Panc1 (cell line): ENCODE results near the gene DCHS2. TPM values are rescaled to one million over a fixed set of nuclear protein-coding genes. Genes with fewer than 3 reads are reported as not detected.

Experiments
- ATAC-seq: fragments of 200-7000 bp; cut with Tn5 transposase; 2 replicates; pipeline ENCODE4 v1.9.1; 2020; ENCODE audit warnings: mild to moderate bottlenecking, moderate library complexity
- BruUV-seq: library from RNA; stranded (reverse); fragments of 400-500 nt; replicated peaks from 2 replicates; lab custom pipeline; 2021; lab: Mats Ljungman, UMichigan
- CTCF ChIA-PET: fragments of 300-600 bp; sonication (Branson Sonifier 250); formaldehyde crosslinking; loops from one replicate; lab custom pipeline; 2022; ENCODE audit warnings: antibody characterized with exemption; lab: Charles Lee
- POLR2A ChIA-PET: fragments of 300-600 bp; sonication (Branson Sonifier 250); formaldehyde crosslinking; loops from one replicate; lab custom pipeline; 2022; ENCODE audit warnings: antibody characterized with exemption; lab: Charles Lee
- DNase-seq: peaks from one replicate; pipeline ENCODE4 v3.0.0-alpha.2; 2010; ENCODE audit warnings: low read depth, low spot score
- H3K27ac ChIP-seq: 2 replicates; pipeline ENCODE4 v1.5.1; 2011; ENCODE audit warnings: mild to moderate bottlenecking, low read length, inconsistent platforms
- H3K27me3 ChIP-seq: fragments of 200-500 bp; sonication (Bioruptor generic); 2 replicates; pipeline ENCODE4 v1.6.0; 2014; ENCODE audit warnings: low read length, inconsistent platforms; ENCODE audit not compliant: control insufficient read depth, insufficient read depth
- H3K36me3 ChIP-seq: fragments of 200-500 bp; sonication (Bioruptor generic); 2 replicates; pipeline ENCODE4 v1.5.1; 2014; ENCODE audit warnings: inconsistent platforms, mild to moderate bottlenecking, low read length, moderate library complexity; ENCODE audit not compliant: control insufficient read depth, insufficient read depth
- H3K4me1 ChIP-seq: 2 replicates; pipeline ENCODE4 v1.5.1; 2011; ENCODE audit warnings: inconsistent platforms, mild to moderate bottlenecking, low read length, moderate library complexity; ENCODE audit not compliant: control insufficient read depth, insufficient read depth
- H3K4me3 ChIP-seq, 2 experiments: 2 replicates each; pipeline ENCODE4 v1.5.1; 2011 to 2012; ENCODE audit warnings: low read depth in 2 of 2, low read length in 2 of 2, mild to moderate bottlenecking in 2 of 2, inconsistent platforms in 1 of 2, moderate library complexity in 1 of 2
- H3K9me3 ChIP-seq: fragments of 200-500 bp; sonication (Bioruptor generic); 2 replicates; pipeline ENCODE4 v1.5.1; 2014; ENCODE audit warnings: low read depth, mild to moderate bottlenecking, inconsistent platforms, low read length, moderate library complexity; ENCODE audit not compliant: control insufficient read depth, insufficient read depth
- CTCF ChIP-seq: fragments of 450-650 bp; IDR thresholded peaks from 2 replicates; pipeline ENCODE4 v1.5.1; 2017; ENCODE audit warnings: mild to moderate bottlenecking
- POLR2AphosphoS5 ChIP-seq: IDR thresholded peaks from 2 replicates; pipeline ENCODE4 v1.6.1; 2012; ENCODE audit warnings: mild to moderate bottlenecking, low read depth, low read length, moderate library complexity
- REST ChIP-seq, 2 experiments: IDR thresholded peaks; 2 replicates each; pipeline ENCODE4 v1.6.1; 2011 to 2012; ENCODE audit warnings: low read depth in 2 of 2, control low read depth in 1 of 2, low read length in 1 of 2, mild to moderate bottlenecking in 1 of 2, moderate library complexity in 1 of 2; ENCODE audit not compliant: insufficient read depth in 1 of 2
- SIN3A ChIP-seq: IDR thresholded peaks from 2 replicates; pipeline ENCODE4 v1.6.1; 2012; ENCODE audit warnings: low read depth, mild to moderate bottlenecking, low read length, moderate library complexity, borderline replicate concordance; ENCODE audit not compliant: insufficient read depth
- TCF7L2 ChIP-seq: IDR thresholded peaks from 2 replicates; pipeline ENCODE4 v1.6.1; 2011; ENCODE audit warnings: mild to moderate bottlenecking, low read depth, low read length, inconsistent platforms
- in situ Hi-C: cut with HindIII; loops from 2 replicates; pipeline ENCODE4 v1.10.0; 2016; ENCODE audit warnings: low sequenced_read_pairs, low pct_unique_long_range_greater_than_20kb
- intact Hi-C: fragments of 100-400 bp; cut with micrococcal nuclease; formaldehyde crosslinking; loops from one replicate; pipeline ENCODE4 v1.10.0; 2022; ENCODE audit not compliant: unreplicated experiment
- total RNA-seq: library from RNA; stranded (reverse); gene quantifications from one replicate; pipeline ENCODE4 v1.2.1, GENCODE V29; 2021; ENCODE audit not compliant: unreplicated experiment

The DCHS2 gene
- total RNA-seq, 1 experiment from 2014 or later, result not detected

- H3K4me1 ChIP-seq, result no peaks in the 10 kb centered on the region
- in situ Hi-C loops, result no loop called here
- H3K4me3 ChIP-seq, result no peak overlapping the region
- TF ChIP-seq POLR2AphosphoS5 (no peak), CTCF (no peak), TCF7L2 (no peak), REST (IDR thresholded peaks at IDR 0.05; ENCODE audit: insufficient read depth in 1 of 2, low read depth in 2 of 2, low read length in 1 of 2) (no peak), SIN3A (no peak)
- ATAC-seq (0 out of 2 replicates have a peak, but pooled peaks have one; percentile 11), DNase-seq (no peak)
- H3K36me3 ChIP-seq, result no peaks in the 10 kb centered on the region
- ChIA-PET POLR2A (no interaction called here), CTCF (no interaction called here)
- no peaks in the 10 kb centered on the region for H3K9me3 ChIP-seq
- intact Hi-C loops, result no loop called here
- no peak overlapping the region for H3K27ac ChIP-seq
- no TSS peak for BruUV-seq
- H3K27me3 ChIP-seq, result peaks cover 3% of the 10 kb centered on the region; the same call in 1 of the 2 replicates
Measured at GRCh38 chr4:154492288-154492687, 689 bp upstream of the DCHS2 start.

GRCh38 chr4:154490583-154491340, 837 bp downstream of the DCHS2 start:
- no peak for TF ChIP-seq TCF7L2
- no peak for TF ChIP-seq SIN3A
- no peak for TF ChIP-seq CTCF
- no peak for TF ChIP-seq REST (IDR thresholded peaks at IDR 0.05; ENCODE audit: insufficient read depth in 1 of 2, low read depth in 2 of 2, low read length in 1 of 2)
- TF ChIP-seq POLR2AphosphoS5, result no peak
- ChIA-PET POLR2A (no interaction called here), CTCF (interaction anchor here (1.0 kb wide), 1 partner anchor 16 kb away, joined by 3 read pairs; no protein-coding TSS in a partner anchor)
- Histone ChIP-seq H3K27ac (no peak overlapping the region), H3K4me3 (peak overlapping the region in 1 of 2 experiments; percentile 43; a peak in 2 of 4 replicates), H3K9me3 (no peaks in the 10 kb centered on the region), H3K36me3 (no peaks in the 10 kb centered on the region), H3K27me3 (peaks cover 5% of the 10 kb centered on the region; the same call in 1 of the 2 replicates), H3K4me1 (no peaks in the 10 kb centered on the region)
- ATAC-seq, result peak; percentile 55
- in situ Hi-C loops, result no loop called here
- DNase-seq, result no peak
- no TSS peak for BruUV-seq
- intact Hi-C loops, result no loop called here
